Activated T-helper 1 cell treated with anti-CD3 and anti-CD28 coated beads, Interleukin-12 subunit alpha, Interleukin-12 subunit beta, Interleukin-2, Interleukin-4 antibody, amounts not matched to agents 30 ng/mL and 10 ng/mL and 1 ng/mL, durations not matched to agents 14 hours and 24 hours and 36 hours (primary cell): ENCODE results near the gene STARD13. TPM values are rescaled to one million over a fixed set of nuclear protein-coding genes. Genes with fewer than 3 reads are reported as not detected.

Experiments used
- DNase-seq: peaks from one replicate; pipeline ENCODE4 v3.0.0; 2021; ENCODE audit warnings: low spot score
- H3K27ac Mint-ChIP-seq: one replicate; pipeline ENCODE4 v1.8.0; 2021; ENCODE audit warnings: mild to moderate bottlenecking, mixed read lengths
- H3K27me3 Mint-ChIP-seq: one replicate; pipeline ENCODE4 v1.8.0; 2022; ENCODE audit warnings: mild to moderate bottlenecking, moderate library complexity, mixed read lengths; ENCODE audit not compliant: insufficient read depth
- H3K36me3 Mint-ChIP-seq: one replicate; pipeline ENCODE4 v1.8.0; 2021; ENCODE audit warnings: low read depth, mixed read lengths
- H3K4me1 Mint-ChIP-seq: one replicate; pipeline ENCODE4 v1.8.0; 2021; ENCODE audit warnings: low read depth, mixed read lengths
- H3K4me3 Mint-ChIP-seq: one replicate; pipeline ENCODE4 v1.8.0; 2021; ENCODE audit warnings: mild to moderate bottlenecking, moderate library complexity, mixed read lengths
- H3K9me3 Mint-ChIP-seq: one replicate; pipeline ENCODE4 v1.8.0; 2021; ENCODE audit warnings: mixed read lengths
- intact Hi-C: fragments of 100-400 bp; cut with micrococcal nuclease; formaldehyde crosslinking; loops from one replicate; pipeline ENCODE4 v1.15.1; 2024
- total RNA-seq: library from RNA; stranded (reverse); gene quantifications from 2 replicates; pipeline ENCODE4 v1.2.3, GENCODE V29; 2022

The STARD13 gene
- total RNA-seq, 1 donor from 2014 or later: 6.9 TPM

GRCh38 chr13:33132644-33133440 is 152.7 kb downstream of the STARD13 start:
- intact Hi-C loops: loop anchor here (1.0 kb wide), 2 partner anchors 14 to 55 kb away; no protein-coding TSS in a partner anchor
- Mint-ChIP-seq H3K36me3 (peaks cover 3% of the 10 kb centered on the region), H3K9me3 (peaks cover 34% of the 10 kb centered on the region), H3K4me3 (no peak overlapping the region), H3K27me3 (no peaks in the 10 kb centered on the region), H3K27ac (peak overlapping the region; percentile 80), H3K4me1 (peaks cover 8% of the 10 kb centered on the region)
- DNase-seq: no peak

GRCh38 chr13:33129886-33130285 is 155.7 kb downstream of the STARD13 start:
- Mint-ChIP-seq H3K4me1 (peaks cover 8% of the 10 kb centered on the region), H3K4me3 (no peak overlapping the region), H3K27ac (no peak overlapping the region), H3K9me3 (peaks cover 27% of the 10 kb centered on the region), H3K36me3 (peaks cover 1% of the 10 kb centered on the region), H3K27me3 (no peaks in the 10 kb centered on the region)
- DNase-seq: no peak
- intact Hi-C loops: no loop called here

- Mint-ChIP-seq H3K9me3 (peaks cover 24% of the 10 kb centered on the region), H3K4me3 (no peak overlapping the region), H3K4me1 (peaks cover 8% of the 10 kb centered on the region), H3K27me3 (no peaks in the 10 kb centered on the region), H3K36me3 (peaks cover 1% of the 10 kb centered on the region), H3K27ac (no peak overlapping the region)
- DNase-seq: no peak
- intact Hi-C loops: no loop called here
These were observed 156.3 kb downstream of the STARD13 start for GRCh38 chr13:33129094-33129832.

GRCh38 chr13:33128134-33128533 is 157.4 kb downstream of the STARD13 start:
- Mint-ChIP-seq H3K9me3 (peaks cover 14% of the 10 kb centered on the region), H3K4me1 (peaks cover 13% of the 10 kb centered on the region), H3K27ac (no peak overlapping the region), H3K36me3 (peaks cover 6% of the 10 kb centered on the region), H3K27me3 (no peaks in the 10 kb centered on the region), H3K4me3 (no peak overlapping the region)
- intact Hi-C loops: no loop called here
- no peak for DNase-seq

GRCh38 chr13:33127009-33127551 is 158.5 kb downstream of the STARD13 start:
- intact Hi-C loops: no loop called here
- Mint-ChIP-seq H3K4me3 (no peak overlapping the region), H3K4me1 (peaks cover 6% of the 10 kb centered on the region), H3K27ac (no peak overlapping the region), H3K9me3 (peaks cover 4% of the 10 kb centered on the region), H3K36me3 (peaks cover 8% of the 10 kb centered on the region), H3K27me3 (no peaks in the 10 kb centered on the region)
- no peak for DNase-seq

GRCh38 chr13:33125821-33126570 is 159.6 kb downstream of the STARD13 start:
- H3K9me3 Mint-ChIP-seq: no peaks in the 10 kb centered on the region
- intact Hi-C loops: no loop called here
- DNase-seq: no peak
- no peak overlapping the region for H3K4me3 Mint-ChIP-seq
- peaks cover 8% of the 10 kb centered on the region for H3K36me3 Mint-ChIP-seq
- H3K27ac Mint-ChIP-seq: no peak overlapping the region
- H3K27me3 Mint-ChIP-seq: no peaks in the 10 kb centered on the region
- H3K4me1 Mint-ChIP-seq: peaks cover 6% of the 10 kb centered on the region

DNA sequence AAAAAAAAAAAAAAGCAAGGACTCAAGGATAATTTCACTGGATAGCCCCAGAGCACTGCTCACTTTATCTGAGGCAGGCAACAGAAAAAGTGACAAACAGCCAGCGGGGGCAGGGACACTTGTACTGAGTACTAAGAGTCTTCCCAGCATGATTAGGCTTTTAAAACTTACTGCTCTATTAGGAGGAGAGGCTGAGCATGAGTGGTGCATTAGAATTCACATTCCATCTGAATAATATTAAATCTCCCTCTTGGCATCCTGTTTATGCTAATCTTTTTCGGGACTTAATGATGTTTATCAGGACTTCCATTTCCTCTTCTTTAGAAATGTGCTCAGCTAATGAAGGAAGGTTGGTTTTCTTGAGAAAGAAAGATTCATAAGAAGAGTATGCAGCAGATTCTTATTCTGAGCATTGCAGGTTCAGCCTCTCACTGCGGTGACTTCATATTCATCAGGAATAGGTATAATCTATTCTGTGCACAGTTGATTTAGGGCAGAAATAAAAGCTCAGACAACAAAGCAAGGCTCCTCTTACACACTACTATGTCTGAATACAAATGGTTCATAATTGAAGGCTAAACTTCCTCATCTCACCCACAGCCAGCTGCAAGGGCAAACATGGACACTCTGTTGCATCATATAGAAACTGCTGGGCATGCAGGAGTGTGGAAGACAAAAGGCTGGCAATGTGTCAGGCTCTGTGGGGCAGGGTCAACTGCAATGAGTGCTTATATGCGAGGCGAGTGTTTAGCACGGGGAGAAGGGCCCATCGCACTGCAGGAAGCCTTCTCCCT is 162.3 kb downstream of the STARD13 start:
- Mint-ChIP-seq H3K4me1 (peaks cover 6% of the 10 kb centered on the region), H3K27me3 (no peaks in the 10 kb centered on the region), H3K27ac (peak overlapping the region; percentile 26), H3K36me3 (peaks cover 10% of the 10 kb centered on the region), H3K4me3 (no peak overlapping the region), H3K9me3 (no peaks in the 10 kb centered on the region)
- intact Hi-C loops: no loop called here
- no peak for DNase-seq

DNA sequence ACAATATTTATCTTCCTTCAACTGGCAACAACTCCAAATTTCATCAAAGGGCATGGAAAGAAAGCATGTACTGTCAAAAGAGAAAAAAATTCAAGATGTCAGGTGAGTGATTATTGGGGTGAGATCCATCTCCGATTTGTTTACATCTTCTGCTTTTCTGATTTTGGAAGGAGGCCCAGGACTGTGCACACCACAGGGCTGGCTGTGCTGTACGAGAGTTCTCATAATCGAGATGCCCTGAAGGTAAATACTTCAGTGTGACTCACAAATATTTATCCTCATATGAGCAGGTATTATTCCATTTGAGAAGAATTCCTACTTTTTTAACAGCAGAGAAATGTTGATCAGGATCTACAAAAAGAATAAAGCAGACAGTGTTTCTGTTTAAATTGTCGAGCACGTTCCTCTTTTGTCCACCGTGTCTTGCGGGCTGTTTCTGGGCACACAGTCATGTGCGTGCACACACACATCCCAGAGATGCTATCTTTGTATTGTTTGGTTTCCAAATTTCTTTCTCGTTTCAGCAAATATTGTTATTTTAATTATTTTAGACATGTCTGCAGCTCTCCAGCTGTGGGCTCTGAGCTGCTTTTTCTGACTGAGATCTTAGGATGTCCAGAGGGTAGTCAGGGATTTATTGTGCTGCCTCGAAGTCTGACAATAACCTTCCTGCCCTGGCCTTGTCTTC is 165.6 kb downstream of the STARD13 start:
- peaks cover 6% of the 10 kb centered on the region for H3K4me1 Mint-ChIP-seq
- intact Hi-C loops: no loop called here

DNA sequence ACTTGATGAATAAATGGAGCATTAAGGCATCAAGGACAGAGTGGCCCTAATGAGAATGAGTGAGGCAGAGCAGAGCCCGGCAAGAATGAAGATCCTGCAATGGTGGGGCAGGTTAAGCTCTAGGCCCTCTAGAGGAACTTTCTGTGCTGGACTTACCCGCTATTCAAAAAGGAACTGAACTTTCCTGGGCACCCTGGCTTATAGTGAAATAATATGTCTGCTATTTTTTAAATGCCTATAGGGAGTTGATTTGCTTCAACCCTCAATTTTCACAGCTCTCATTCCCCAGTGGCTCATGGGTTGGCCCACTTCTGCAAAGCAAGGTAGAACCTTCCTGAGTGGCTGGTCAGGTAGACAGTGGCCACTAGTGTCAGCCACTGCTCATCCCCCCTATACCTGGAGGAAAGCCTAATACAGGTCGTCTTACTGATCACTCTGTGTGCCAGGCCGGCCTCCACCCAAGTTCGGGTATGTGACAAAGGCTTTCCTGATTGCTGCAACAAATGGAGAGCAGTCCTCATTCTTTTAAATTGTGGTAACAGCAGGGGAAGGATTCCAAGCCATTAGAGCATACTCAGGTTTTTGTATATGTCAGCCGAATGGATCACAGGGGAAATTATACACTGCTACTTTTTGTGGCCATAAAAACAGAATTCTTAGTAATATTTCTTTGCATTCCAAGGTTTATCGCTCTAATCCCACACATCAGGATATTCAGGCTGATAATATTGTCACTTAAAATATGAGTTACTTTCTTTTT is 166.4 kb downstream of the STARD13 start:
- no peaks in the 10 kb centered on the region for H3K9me3 Mint-ChIP-seq
- H3K27ac Mint-ChIP-seq: no peak overlapping the region
- peaks cover 6% of the 10 kb centered on the region for H3K4me1 Mint-ChIP-seq
- no peaks in the 10 kb centered on the region for H3K27me3 Mint-ChIP-seq
- peaks cover 13% of the 10 kb centered on the region for H3K36me3 Mint-ChIP-seq
- no peak overlapping the region for H3K4me3 Mint-ChIP-seq
- intact Hi-C loops: no loop called here
- DNase-seq: no peak

More for the DNA sequence above, 165.6 kb downstream of the STARD13 start:
- no peaks in the 10 kb centered on the region for H3K9me3 Mint-ChIP-seq
- H3K27me3 Mint-ChIP-seq: no peaks in the 10 kb centered on the region
- no peak overlapping the region for H3K4me3 Mint-ChIP-seq
- H3K36me3 Mint-ChIP-seq: peaks cover 13% of the 10 kb centered on the region
- no peak for DNase-seq
- H3K27ac Mint-ChIP-seq: no peak overlapping the region

DNA sequence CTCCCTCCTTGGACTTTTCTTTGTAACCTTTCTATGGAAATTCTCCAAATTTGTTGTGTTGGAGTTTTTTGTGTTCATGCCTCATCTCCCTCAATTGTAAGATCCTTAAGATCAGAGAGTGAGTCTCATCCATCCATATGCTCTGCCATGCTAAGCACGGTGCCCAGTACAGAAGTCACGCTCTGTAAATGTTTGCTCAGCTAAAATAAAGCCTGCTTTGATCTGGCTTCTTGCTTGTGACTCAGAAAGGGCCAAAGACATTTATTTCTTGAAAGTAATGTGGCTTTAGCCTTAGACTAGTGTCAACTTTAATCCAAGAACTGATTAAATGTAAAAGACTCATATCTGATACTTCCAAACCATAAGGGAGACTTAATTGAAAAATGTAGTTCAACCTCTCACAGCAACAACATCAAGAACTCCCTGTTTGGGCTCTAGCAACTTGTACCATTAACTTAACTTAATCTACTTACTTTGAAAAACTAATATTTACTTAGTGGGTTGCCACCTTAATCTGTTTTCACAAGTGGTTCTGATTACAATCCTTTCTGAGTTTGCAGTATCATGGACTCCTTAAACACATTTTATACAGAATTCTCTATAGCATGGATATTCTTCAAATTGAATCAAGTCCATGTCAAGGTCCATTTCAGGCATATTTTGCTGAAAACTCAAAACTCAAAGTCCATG is 169.1 kb downstream of the STARD13 start:
- Mint-ChIP-seq H3K36me3 (peaks cover 5% of the 10 kb centered on the region), H3K4me1 (no peaks in the 10 kb centered on the region), H3K9me3 (no peaks in the 10 kb centered on the region), H3K27ac (no peak overlapping the region), H3K4me3 (no peak overlapping the region), H3K27me3 (no peaks in the 10 kb centered on the region)
- intact Hi-C loops: no loop called here
- DNase-seq: no peak

DNA sequence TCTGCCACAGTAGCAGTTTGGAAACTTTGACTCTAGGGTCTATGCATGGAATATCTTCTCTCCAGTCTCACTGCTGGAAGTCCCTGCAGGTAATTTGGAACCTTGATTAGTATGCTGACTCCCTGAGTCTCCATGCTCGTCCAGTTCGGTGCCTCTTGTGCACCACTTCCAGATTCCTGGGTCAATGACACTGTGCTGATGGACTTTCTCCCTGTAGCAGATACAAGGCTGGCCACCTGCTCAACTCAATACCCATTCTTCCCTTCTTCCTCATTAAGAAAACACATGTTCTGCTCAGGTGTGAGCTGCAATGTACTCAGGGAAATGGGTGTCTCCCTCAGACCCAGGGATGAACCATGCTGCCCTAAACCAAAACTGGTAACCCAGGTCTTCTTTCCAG is 170.3 kb downstream of the STARD13 start:
- Mint-ChIP-seq H3K36me3 (peaks cover 3% of the 10 kb centered on the region), H3K27me3 (no peaks in the 10 kb centered on the region), H3K27ac (no peak overlapping the region), H3K4me3 (no peak overlapping the region), H3K9me3 (no peaks in the 10 kb centered on the region), H3K4me1 (no peaks in the 10 kb centered on the region)
- intact Hi-C loops: no loop called here
- no peak for DNase-seq
